Heart right ventricle (tissue), 16 donors: ENCODE measurements around the gene BTBD8. TPM values are rescaled to one million over a fixed set of nuclear protein-coding genes. Genes with fewer than 3 reads are reported as not detected.
"Not testable (repeated sequence)": the region's sequence is repeated elsewhere in the genome, so short reads cannot be mapped to it uniquely, and the experiment has no call there.

Experiments
- ATAC-seq, 8 donors: fragments of 200-7000 bp; cut with Tn5 transposase; one replicate each; pipeline ENCODE4 v1.9.1; 2020; ENCODE audit warnings: mild to moderate bottlenecking in 8 of 8, moderate library complexity in 8 of 8, moderate number of reproducible peaks in 1 of 8
- DNase-seq, 2 donors: peaks; one replicate each; pipeline ENCODE4 v3.0.0-alpha.2; 2020
- H3K27ac ChIP-seq, 10 donors: fragments of 200-600 bp; sonication (generic) in 2 of 10; one replicate each; pipeline versions ENCODE4 v1.5.0 to v1.8.0; 2020 to 2022; ENCODE audit warnings: mild to moderate bottlenecking in 3 of 10
- H3K27me3 ChIP-seq, 7 donors: fragments of 200-600 bp; one replicate each; pipeline ENCODE4 v1.8.0; 2021 to 2022; ENCODE audit warnings: mild to moderate bottlenecking in 2 of 7
- H3K36me3 ChIP-seq, 9 donors: fragments of 200-600 bp; sonication (generic) in 1 of 9; one replicate each; pipeline versions ENCODE4 v1.5.0 to v1.8.0; 2020 to 2022; ENCODE audit warnings: mild to moderate bottlenecking in 2 of 9
- H3K4me1 ChIP-seq, 9 donors: fragments of 200-600 bp; sonication (generic) in 1 of 9; one replicate each; pipeline versions ENCODE4 v1.5.0 to v1.8.0; 2020 to 2022; ENCODE audit warnings: mild to moderate bottlenecking in 4 of 9
- H3K4me3 ChIP-seq, 10 donors: fragments of 200-600 bp; sonication (generic) in 2 of 10; one replicate each; pipeline versions ENCODE4 v1.5.0 to v1.8.0; 2020 to 2022; ENCODE audit warnings: mild to moderate bottlenecking in 7 of 10, moderate library complexity in 2 of 10
- H3K9me3 ChIP-seq, 11 donors: fragments of 200-600 bp in 10 of 11; sonication (generic) in 2 of 11; one replicate each; pipeline versions ENCODE4 v1.5.0 to v1.8.0; 2013 to 2022; ENCODE audit warnings: mild to moderate bottlenecking in 2 of 11, control low read depth in 1 of 11, moderate library complexity in 1 of 11
- CTCF ChIP-seq, 9 donors: fragments of 200-600 bp; sonication (generic) in 2 of 9; IDR thresholded peaks; one replicate each; pipeline versions ENCODE4 v1.5.0 to v1.8.0; 2021 to 2022; ENCODE audit warnings: antibody characterized with exemption in 9 of 9, mild to moderate bottlenecking in 5 of 9, moderate library complexity in 1 of 9
- WGBS, 2 donors: extraction: QIAGEN DNeasy Blood & Tissue Kit; methylation state at CpG; one replicate each; pipeline ENCODE4 v1.1.7; 2013; ENCODE audit warnings: inconsistent platforms in 1 of 2; 5-methylcytosine and 5-hydroxymethylcytosine counted together
- intact Hi-C, 10 donors: fragments of 100-400 bp; cut with DNase I; formaldehyde crosslinking; loops; one replicate each; pipeline versions ENCODE4 v1.11.1 to v1.14.2; 2022
- polyA plus RNA-seq, 2 donors: library from polyadenylated mRNA; stranded (reverse); fragments of 200-250 nt; gene quantifications; one replicate each; pipeline ENCODE4 v1.2.3, GENCODE V29; 2013
- total RNA-seq, 10 donors: library from RNA; stranded (reverse); fragmentation: NEBNext Ultra II Directional in 3 of 10; extraction: Animal tissue kit (Norgen Biotek cat#: 25700) in 3 of 10; gene quantifications; one replicate each; pipeline versions ENCODE4 v1.2.1 to v1.2.4, GENCODE V29; 2021 to 2023
- donor health status: Arrhythmogenic right ventricular cardiomyopathy.
- donor health status: ischemic (EF 13 %, LVEDD 7.1; RV severe dilation, severe dysfunction).
- donor health status: healthy with polysubstance abuse.
- donor health status: DM: no; HTN: yes; CAD: no.
- donor health status: DM: no; HTN: no; CAD: no.
- donor health status: ischemic (EF 25% LVEDD 6.9; RV normal size, moderate dysfunction).
- donor health status: ischemic (EF 25% LVEDD 5.7; RV mildly dilated, moderate dysfunction).
- donor health status: healthy.
- donor health status: DM: yes; HTN: yes; CAD: no.
- donor health status: Ischemic cardiomyopathy.
- donor health status: ischemic (EF 35%, LVEDD 5.7; RV mildly dilated, moderate dysfunction).
- donor health status: nonischemic (EF 11% LVEDD 7.7; RV severe dilation, severe dysfunction).
- donor health status: DM: yes; HTN: yes; CAD: no.
- donor health status: PGD.
- donor health status: ischemic (EF 29% LVEDD 5.4; RV normal size, mild dysfunction).
- donor health status: nonischemic (EF 23%, LVEDD 6.1; RV moderate dilation, normal function).

BTBD8 gene
- total and polyA plus RNA-seq, 12 donors: 0.30 to 6.1 (median 4.1) TPM

DNA sequence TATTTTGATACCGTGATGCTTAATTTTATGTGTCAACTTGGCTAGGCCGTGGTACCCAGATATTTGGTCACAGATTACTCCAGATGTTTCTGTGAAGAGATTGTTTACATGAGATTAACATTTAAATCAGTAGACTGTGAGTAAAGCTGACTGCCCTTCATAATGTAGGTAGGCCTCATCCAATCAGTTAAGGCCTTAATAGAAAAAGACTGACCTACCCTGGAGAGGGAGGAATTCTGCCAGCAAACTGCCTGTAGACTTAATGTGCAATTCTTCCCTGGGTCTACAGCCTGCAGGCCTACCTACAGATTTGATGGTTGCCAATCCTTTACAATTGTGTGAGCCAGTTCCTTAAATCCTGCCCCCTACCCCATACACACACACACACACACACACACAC, 9.3 kb upstream of the BTBD8 start:
- intact Hi-C loops: no loop called here
- DNase-seq (no peak), ATAC-seq (no peak)
- no peak for TF ChIP-seq CTCF (IDR thresholded peaks at IDR 0.05)
- no peak overlapping the region for H3K27ac ChIP-seq
- no peaks in the 10 kb centered on the region for H3K9me3 ChIP-seq
- H3K4me3 ChIP-seq: no peak overlapping the region
- WGBS, 2 donors: 60% methylated on average over 2 of the region's 2 CpGs
- H3K4me1 ChIP-seq: no peaks in the 10 kb centered on the region
- no peaks in the 10 kb centered on the region for H3K36me3 ChIP-seq
- no peaks in the 10 kb centered on the region for H3K27me3 ChIP-seq

GRCh38 chr1:92074446-92074845, 5.7 kb upstream of the BTBD8 start:
- H3K4me3 ChIP-seq, H3K27ac ChIP-seq, intact Hi-C loops, H3K27me3 ChIP-seq, ATAC-seq, DNase-seq, H3K36me3 ChIP-seq, H3K4me1 ChIP-seq, H3K9me3 ChIP-seq: not testable (repeated sequence)

- TF ChIP-seq CTCF (IDR thresholded peaks at IDR 0.05): no peak
- H3K36me3 ChIP-seq: no peaks in the 10 kb centered on the region
- intact Hi-C loops: no loop called here
- 78% methylated on average over 3 of the region's 3 CpGs for WGBS, 2 donors
- H3K27ac ChIP-seq: no peak within 1 kb of the TSS
- no peak within 1 kb of the TSS for H3K4me3 ChIP-seq
- no peaks in the 10 kb centered on the region for H3K27me3 ChIP-seq
- DNase-seq (no peak), ATAC-seq (no peak)
- no peaks in the 10 kb centered on the region for H3K9me3 ChIP-seq
- H3K4me1 ChIP-seq: peaks cover 0 to 6% (median 0%) of the 10 kb centered on the region in 9 donors
These were observed 4.8 kb upstream of the BTBD8 start, which contains the start of gene SETSIP for GRCh38 chr1:92075311-92075710. SETSIP (minus strand) TSS chr1:92075411; CDS start chr1:92075411, 0 bp downstream.

GRCh38 chr1:92076363-92076762, 3.8 kb upstream of the BTBD8 start:
- no peak for DNase-seq
- peaks cover 0 to 12% (median 5%) of the 10 kb centered on the region in 9 donors for H3K4me1 ChIP-seq
- WGBS, 2 donors: 95 to 96% methylated on average over 5 of the region's 5 CpGs
- H3K4me3 ChIP-seq: no peak overlapping the region
- H3K27me3 ChIP-seq: no peaks in the 10 kb centered on the region
- intact Hi-C loops: no loop called here
- H3K36me3 ChIP-seq: no peaks in the 10 kb centered on the region
- no peak overlapping the region for H3K27ac ChIP-seq
- no peak for ATAC-seq
- TF ChIP-seq CTCF (IDR thresholded peaks at IDR 0.05): no peak
- H3K9me3 ChIP-seq: no peaks in the 10 kb centered on the region

DNA sequence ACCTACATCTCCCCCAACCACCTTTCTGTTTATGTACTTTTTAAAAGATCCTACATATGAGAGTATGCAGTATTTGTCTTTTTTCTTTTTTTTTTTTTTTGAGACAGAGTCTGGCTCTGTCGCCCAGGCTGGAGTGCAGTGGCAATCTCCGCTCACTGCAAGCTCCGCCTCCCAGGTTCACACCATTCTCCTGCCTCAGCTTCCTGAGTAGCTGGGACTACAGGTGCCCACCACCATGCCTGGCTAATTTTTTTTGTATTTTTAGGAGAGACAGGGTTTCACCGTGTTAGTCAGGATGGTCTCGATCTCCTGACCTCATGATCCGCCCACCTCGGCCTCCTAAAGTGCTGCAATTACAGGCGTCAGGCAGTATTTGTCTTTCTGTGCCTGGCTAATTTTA, 2.1 kb upstream of the BTBD8 start:
- H3K9me3 ChIP-seq, DNase-seq, H3K36me3 ChIP-seq, H3K4me3 ChIP-seq, intact Hi-C loops, ATAC-seq, H3K27me3 ChIP-seq, H3K27ac ChIP-seq: not testable (repeated sequence)
- WGBS, 2 donors: 93 to 96% methylated on average over 8 of the region's 8 CpGs
- H3K4me1 ChIP-seq: peaks cover 0 to 13% (median 6%) of the 10 kb centered on the region in 9 donors
